Measurements from ENCODE around the gene YWHAB. TPM values are rescaled to one million over a fixed set of nuclear protein-coding genes. Genes with fewer than 3 reads are reported as not detected.

Gene YWHAB
- total and polyA plus RNA-seq, 2 experiments from 2014 or later, result 89.5 to 169 TPM

DNA sequence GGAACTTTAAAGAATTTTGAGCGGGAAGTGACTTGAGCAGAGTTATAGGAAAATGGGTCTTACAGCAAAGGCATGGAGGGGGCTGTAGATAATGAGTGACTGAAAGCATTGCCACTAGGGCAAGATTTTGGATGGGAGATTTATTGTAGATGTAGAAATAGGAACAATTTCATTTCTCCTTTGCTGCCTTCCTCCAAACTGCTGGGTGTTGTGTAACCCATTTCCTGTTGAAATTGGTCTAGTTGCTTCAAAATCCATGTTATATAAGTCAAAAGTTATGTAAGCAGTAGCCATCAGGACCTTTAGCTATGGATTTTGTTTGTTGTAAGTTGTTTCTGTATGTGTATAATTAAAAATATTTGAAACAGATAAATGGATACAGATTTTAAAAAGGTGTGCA lies 11.1 kb downstream of the YWHAB start:
- Histone ChIP-seq H3K4me1 (ENCODE audit: insufficient read depth) (no peaks in the 10 kb centered on the region), H3K27ac (no peak overlapping the region), H2AFZ (no peak overlapping the region), H3K27me3 (no peaks in the 10 kb centered on the region), H3K9me2 (replicated peaks; ENCODE audit: insufficient read depth) (no peaks in the 10 kb centered on the region), H3K4me2 (no peak overlapping the region), H3K4me3 (no peak overlapping the region), H4K20me1 (ENCODE audit: insufficient read depth, poor library complexity, severe bottlenecking) (peaks cover 96% of the 10 kb centered on the region), H3K36me3 (replicated peaks; ENCODE audit: insufficient read depth, low read depth) (no peaks in the 10 kb centered on the region), H3K79me2 (peaks cover 100% of the 10 kb centered on the region), H3K9me3 (ENCODE audit: low read depth) (no peaks in the 10 kb centered on the region)
- no peak for TF ChIP-seq EZH2phosphoT487 (IDR thresholded peaks at IDR 0.05; ENCODE audit: low read depth, severe bottlenecking, unreplicated experiment)
- no peak for TF ChIP-seq CTCF (IDR thresholded peaks at IDR 0.05; ENCODE audit: poor library complexity)
- no peak for TF ChIP-seq EZH2 (IDR thresholded peaks at IDR 0.05; ENCODE audit: borderline replicate concordance)
- WGBS (ENCODE audit: low lambda C conversion rate, missing lambda C conversion rate), result 95% methylated on average over 1 of the region's 1 CpG
- no peak for DNase-seq (ENCODE audit: low spot score)

GRCh38 chr20:44897133-44897532 lies 11.6 kb downstream of the YWHAB start:
- DNase-seq (ENCODE audit: low spot score), result no peak
- Histone ChIP-seq H3K4me3 (no peak overlapping the region), H3K4me1 (ENCODE audit: insufficient read depth) (no peaks in the 10 kb centered on the region), H3K36me3 (replicated peaks; ENCODE audit: insufficient read depth, low read depth) (no peaks in the 10 kb centered on the region), H3K27me3 (no peaks in the 10 kb centered on the region), H3K9me3 (ENCODE audit: low read depth) (no peaks in the 10 kb centered on the region), H3K79me2 (peaks cover 100% of the 10 kb centered on the region), H4K20me1 (ENCODE audit: insufficient read depth, poor library complexity, severe bottlenecking) (peaks cover 97% of the 10 kb centered on the region), H2AFZ (no peak overlapping the region), H3K4me2 (no peak overlapping the region), H3K9me2 (replicated peaks; ENCODE audit: insufficient read depth) (no peaks in the 10 kb centered on the region), H3K27ac (no peak overlapping the region)
- no peak for TF ChIP-seq EZH2phosphoT487 (IDR thresholded peaks at IDR 0.05; ENCODE audit: low read depth, severe bottlenecking, unreplicated experiment)
- TF ChIP-seq CTCF (IDR thresholded peaks at IDR 0.05; ENCODE audit: poor library complexity), result no peak
- no peak for TF ChIP-seq EZH2 (IDR thresholded peaks at IDR 0.05; ENCODE audit: borderline replicate concordance)
- 86% methylated on average over 1 of the region's 1 CpG for WGBS (ENCODE audit: low lambda C conversion rate, missing lambda C conversion rate)

- no peak overlapping the region for H3K4me3 ChIP-seq
- no peak for DNase-seq (ENCODE audit: low spot score)
- peaks cover 73% of the 10 kb centered on the region for H3K79me2 ChIP-seq
- H3K27me3 ChIP-seq, result no peaks in the 10 kb centered on the region
- no peak overlapping the region for H3K27ac ChIP-seq
- no peak overlapping the region for H2AFZ ChIP-seq
- no peaks in the 10 kb centered on the region for H3K9me3 ChIP-seq (ENCODE audit: low read depth)
- no peak for TF ChIP-seq EZH2 (IDR thresholded peaks at IDR 0.05; ENCODE audit: borderline replicate concordance)
- no peak for TF ChIP-seq CTCF (IDR thresholded peaks at IDR 0.05; ENCODE audit: poor library complexity)
- TF ChIP-seq EZH2phosphoT487 (IDR thresholded peaks at IDR 0.05; ENCODE audit: low read depth, severe bottlenecking, unreplicated experiment), result no peak
- no peaks in the 10 kb centered on the region for H3K4me1 ChIP-seq (ENCODE audit: insufficient read depth)
- no peak overlapping the region for H3K4me2 ChIP-seq
- H3K9me2 ChIP-seq (replicated peaks; ENCODE audit: insufficient read depth), result no peaks in the 10 kb centered on the region
- no peaks in the 10 kb centered on the region for H3K36me3 ChIP-seq (replicated peaks; ENCODE audit: insufficient read depth, low read depth)
- peaks cover 66% of the 10 kb centered on the region for H4K20me1 ChIP-seq (ENCODE audit: insufficient read depth, poor library complexity, severe bottlenecking)
- WGBS (ENCODE audit: low lambda C conversion rate, missing lambda C conversion rate), result 80% methylated on average over 5 of the region's 5 CpGs
Observed at GRCh38 chr20:44900231-44900854, 14.8 kb downstream of the YWHAB start.

All from hepatocyte (in vitro differentiated cells).